HL-60 (cell line): ENCODE measurements around the gene WDR12.

ENCODE experiments used
- DNase-seq, 2 experiments: peaks; one replicate each; pipeline ENCODE4 v3.0.0-alpha.2; 2010 to 2020; ENCODE audit warnings: low read depth in 1 of 2, low spot score in 1 of 2
- H3K27ac ChIP-seq: fragments of 250-450 bp; sonication (Bioruptor Pico); replicated peaks from 2 replicates; pipeline ENCODE4 v1.5.1; 2020; ENCODE audit warnings: mild to moderate bottlenecking, moderate library complexity
- H3K27me3 ChIP-seq: fragments of 250-450 bp; sonication (Bioruptor Pico); 2 replicates; pipeline ENCODE4 v1.5.1; 2021; ENCODE audit warnings: mild to moderate bottlenecking, moderate library complexity; ENCODE audit not compliant: insufficient read depth, poor library complexity, severe bottlenecking
- H3K4me3 ChIP-seq: replicated peaks from 2 replicates; pipeline ENCODE4 v1.5.1; 2011; ENCODE audit warnings: mild to moderate bottlenecking, control low read depth, low read length; ENCODE audit not compliant: insufficient read depth
- CTCF ChIP-seq: IDR thresholded peaks from one replicate; pipeline ENCODE4 v1.5.1; 2011; ENCODE audit warnings: low read length, control low read depth, inconsistent platforms; ENCODE audit not compliant: insufficient read depth
- GABPA ChIP-seq: IDR thresholded peaks from 2 replicates; pipeline ENCODE4 v1.6.1; 2012; ENCODE audit warnings: low read depth
- POLR2AphosphoS5 ChIP-seq: IDR thresholded peaks from 2 replicates; pipeline ENCODE4 v1.6.1; 2012; ENCODE audit warnings: low read depth
- REST ChIP-seq: IDR thresholded peaks from 2 replicates; pipeline ENCODE4 v1.6.1; 2012; ENCODE audit warnings: low read depth; ENCODE audit not compliant: insufficient replicate concordance
- SPI1 ChIP-seq: IDR thresholded peaks from 2 replicates; pipeline ENCODE4 v1.6.1; 2012; ENCODE audit warnings: low read depth, mild to moderate bottlenecking, borderline replicate concordance

Gene WDR12

DNA sequence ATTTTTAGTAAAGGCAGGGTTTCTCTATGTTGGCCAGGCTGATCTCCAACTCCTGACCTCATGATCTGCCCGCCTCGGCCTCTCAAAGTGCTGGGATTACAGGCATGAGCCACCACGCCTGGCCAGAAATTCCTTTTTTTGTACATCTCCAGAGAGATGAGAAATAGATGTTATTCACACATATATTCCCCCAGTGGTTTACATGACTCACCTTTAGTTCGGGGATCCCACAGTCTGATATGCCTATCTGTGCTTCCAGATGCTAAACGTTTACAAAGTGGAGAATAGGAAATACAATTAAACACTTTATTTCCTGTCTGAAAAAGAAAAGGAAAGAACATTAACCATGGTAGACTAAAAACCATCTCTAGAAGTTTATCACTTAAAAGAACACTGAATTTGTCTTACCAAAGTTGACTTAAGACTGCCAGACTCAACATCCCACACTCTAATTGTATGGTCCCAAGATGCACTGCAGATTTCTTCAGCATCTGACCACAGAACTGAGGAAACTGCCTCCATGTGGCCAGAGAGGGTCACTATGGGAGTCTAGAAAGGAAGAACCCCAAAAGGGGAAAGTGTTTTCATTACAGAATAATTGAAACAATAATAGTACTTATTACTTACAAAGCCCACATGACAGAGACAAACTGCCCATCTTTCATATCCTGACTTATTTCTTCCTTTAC lies 27.3 kb downstream of the WDR12 start:
- Histone ChIP-seq H3K27ac (no peak overlapping the region), H3K27me3 (no peaks in the 10 kb centered on the region), H3K4me3 (no peak overlapping the region)
- peak in 1 of 2 experiments; percentile 7 for DNase-seq
- TF ChIP-seq POLR2AphosphoS5 (no peak), GABPA (no peak), REST (no peak), SPI1 (no peak), CTCF (no peak)

DNA sequence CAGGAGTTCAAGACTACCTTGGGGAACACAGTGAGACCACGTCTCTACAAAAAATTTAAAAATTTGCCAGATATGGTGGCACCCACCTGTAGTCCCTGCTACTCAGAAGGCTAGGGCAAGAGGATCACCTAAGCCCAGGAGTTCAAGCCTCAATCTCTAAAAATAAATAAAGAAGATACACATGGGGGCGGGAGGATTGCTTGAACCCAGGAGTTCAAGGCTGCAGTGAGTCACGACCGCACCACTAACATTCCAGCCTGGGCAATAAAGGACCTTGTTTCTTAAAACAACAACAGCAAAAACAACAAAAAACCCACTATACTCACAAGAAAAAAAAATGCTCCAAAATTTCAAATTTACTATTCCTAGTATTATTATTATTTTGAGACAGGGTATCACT lies 29.9 kb downstream of the WDR12 start:
- TF ChIP-seq POLR2AphosphoS5 (no peak), GABPA (no peak), REST (no peak), CTCF (no peak), SPI1 (no peak)
- H3K4me3 ChIP-seq: no peak overlapping the region
- no peaks in the 10 kb centered on the region for H3K27me3 ChIP-seq
- DNase-seq: no peak
- H3K27ac ChIP-seq: no peak overlapping the region

- Histone ChIP-seq H3K4me3 (no peak overlapping the region), H3K27me3 (no peaks in the 10 kb centered on the region), H3K27ac (no peak overlapping the region)
- no peak for DNase-seq
- TF ChIP-seq CTCF (no peak), SPI1 (no peak), REST (no peak), POLR2AphosphoS5 (no peak), GABPA (no peak)
Measured at GRCh38 chr2:202877699-202878098, 33.8 kb downstream of the WDR12 start.
